Measurements from ENCODE around the gene RAPGEF2.
"Not testable (repeated sequence)": the region's sequence is repeated elsewhere in the genome, so short reads cannot be mapped to it uniquely, and the experiment has no call there.

RAPGEF2 gene

GRCh38 chr4:159378056-159378616, 275.3 kb downstream of the RAPGEF2 start:
- DNase-seq, result no peak

GRCh38 chr4:159379064-159379463, 276.2 kb downstream of the RAPGEF2 start:
- DNase-seq, result not testable (repeated sequence)

GRCh38 chr4:159379836-159380235, 277.0 kb downstream of the RAPGEF2 start:
- no peak for DNase-seq

- no peak for DNase-seq
Measured at GRCh38 chr4:159382856-159383561, 280.1 kb downstream of the RAPGEF2 start.

GRCh38 chr4:159383562-159383931, 280.7 kb downstream of the RAPGEF2 start:
- DNase-seq, result no peak

- DNase-seq, result no peak
Measured at GRCh38 chr4:159384017-159384416, 281.1 kb downstream of the RAPGEF2 start.

- no peak for DNase-seq
Measured at GRCh38 chr4:159384632-159385031, 281.8 kb downstream of the RAPGEF2 start.

GRCh38 chr4:159386620-159387019, 283.7 kb downstream of the RAPGEF2 start:
- DNase-seq, result no peak

GRCh38 chr4:159389756-159390155, 286.9 kb downstream of the RAPGEF2 start:
- no peak for DNase-seq

- DNase-seq, result no peak
Measured at GRCh38 chr4:159390648-159391047, 287.8 kb downstream of the RAPGEF2 start.

- no peak for DNase-seq
Measured at GRCh38 chr4:159395693-159396092, 292.8 kb downstream of the RAPGEF2 start.

GRCh38 chr4:159396151-159396550, 293.3 kb downstream of the RAPGEF2 start:
- DNase-seq, result no peak

- no peak for DNase-seq
Measured at GRCh38 chr4:159398236-159398638, 295.4 kb downstream of the RAPGEF2 start.

GRCh38 chr4:159400558-159401225, 297.8 kb downstream of the RAPGEF2 start:
- DNase-seq, result no peak

- DNase-seq, result no peak
Measured at GRCh38 chr4:159401226-159401712, 298.4 kb downstream of the RAPGEF2 start.

GRCh38 chr4:159401791-159402380, 299.0 kb downstream of the RAPGEF2 start:
- no peak for DNase-seq
